Measurements from ENCODE around the gene SLC38A6.

Gene SLC38A6

GRCh38 chr14:60944204-60944603 lies 36.8 kb upstream of the SLC38A6 start:
- ATAC-seq, result no peak
- no peak for TF ChIP-seq ARNTL (CRISPR knock-in tag; IDR thresholded peaks at IDR 0.05; ENCODE audit: borderline replicate concordance, low read depth)
- no peak for TF ChIP-seq TSHZ2 (CRISPR knock-in tag; IDR thresholded peaks at IDR 0.05)
- TF ChIP-seq POU6F1 (CRISPR knock-in tag; IDR thresholded peaks at IDR 0.05; ENCODE audit: borderline replicate concordance, low read depth), result no peak
- TF ChIP-seq BACH2 (CRISPR knock-in tag; IDR thresholded peaks at IDR 0.05; ENCODE audit: borderline replicate concordance), result no peak
- TF ChIP-seq ZNF8 (CRISPR knock-in tag; IDR thresholded peaks at IDR 0.05), result no peak
- TF ChIP-seq CSRNP3 (CRISPR knock-in tag; IDR thresholded peaks at IDR 0.05), result no peak
- TF ChIP-seq PPARA (CRISPR knock-in tag; IDR thresholded peaks at IDR 0.05; ENCODE audit: borderline replicate concordance), result no peak
- no peak for TF ChIP-seq ESRRG (CRISPR knock-in tag; IDR thresholded peaks at IDR 0.05)
- no peak for TF ChIP-seq ZNF565 (CRISPR knock-in tag; conservative IDR thresholded peaks at IDR 0.05; ENCODE audit: low read depth)
- TF ChIP-seq CSDC2 (CRISPR knock-in tag; IDR thresholded peaks at IDR 0.05), result no peak
- TF ChIP-seq ZC3H10 (CRISPR knock-in tag; IDR thresholded peaks at IDR 0.05), result no peak

- no peak for TF ChIP-seq ZNF8 (CRISPR knock-in tag; IDR thresholded peaks at IDR 0.05)
- TF ChIP-seq ARNTL (CRISPR knock-in tag; IDR thresholded peaks at IDR 0.05; ENCODE audit: borderline replicate concordance, low read depth), result no peak
- TF ChIP-seq GLIS3 (CRISPR knock-in tag; IDR thresholded peaks at IDR 0.05), result no peak
- no peak for TF ChIP-seq OSR1 (CRISPR knock-in tag; IDR thresholded peaks at IDR 0.05)
- TF ChIP-seq ISL1 (CRISPR knock-in tag; IDR thresholded peaks at IDR 0.05), result no peak
- no peak for TF ChIP-seq POU6F1 (CRISPR knock-in tag; IDR thresholded peaks at IDR 0.05; ENCODE audit: borderline replicate concordance, low read depth)
- TF ChIP-seq ZNF565 (CRISPR knock-in tag; conservative IDR thresholded peaks at IDR 0.05; ENCODE audit: low read depth), result no peak
- no peak for TF ChIP-seq CSRNP3 (CRISPR knock-in tag; IDR thresholded peaks at IDR 0.05)
- no peak for TF ChIP-seq ESRRG (CRISPR knock-in tag; IDR thresholded peaks at IDR 0.05)
- TF ChIP-seq ZNF70 (CRISPR knock-in tag; IDR thresholded peaks at IDR 0.05), result no peak
- TF ChIP-seq ZC3H10 (CRISPR knock-in tag; IDR thresholded peaks at IDR 0.05), result no peak
- no peak for TF ChIP-seq ZFP3 (CRISPR knock-in tag; IDR thresholded peaks at IDR 0.05)
- TF ChIP-seq PPARA (CRISPR knock-in tag; IDR thresholded peaks at IDR 0.05; ENCODE audit: borderline replicate concordance), result no peak
- ATAC-seq, result no peak
Measured at GRCh38 chr14:60945984-60946383, 35.1 kb upstream of the SLC38A6 start.

- ATAC-seq, result no peak
- TF ChIP-seq ZFP3 (CRISPR knock-in tag; IDR thresholded peaks at IDR 0.05), result no peak
- TF ChIP-seq TOX (CRISPR knock-in tag; IDR thresholded peaks at IDR 0.05; ENCODE audit: borderline replicate concordance), result no peak
- TF ChIP-seq OSR1 (CRISPR knock-in tag; IDR thresholded peaks at IDR 0.05), result no peak
- no peak for TF ChIP-seq CREB5 (CRISPR knock-in tag; IDR thresholded peaks at IDR 0.05; ENCODE audit: low read depth)
Measured at GRCh38 chr14:60946773-60947172, 34.3 kb upstream of the SLC38A6 start.

Measured in SK-N-SH treated with all-trans-retinoic acid at 6 μM for 48 hours (cell line).